ENCODE data around the gene POLR1A. TPM values are rescaled to one million over a fixed set of nuclear protein-coding genes. Genes with fewer than 3 reads are reported as not detected.

POLR1A gene
- total and polyA plus RNA-seq, 9 donors: 4.7 to 43.9 (median 23.1) TPM

DNA sequence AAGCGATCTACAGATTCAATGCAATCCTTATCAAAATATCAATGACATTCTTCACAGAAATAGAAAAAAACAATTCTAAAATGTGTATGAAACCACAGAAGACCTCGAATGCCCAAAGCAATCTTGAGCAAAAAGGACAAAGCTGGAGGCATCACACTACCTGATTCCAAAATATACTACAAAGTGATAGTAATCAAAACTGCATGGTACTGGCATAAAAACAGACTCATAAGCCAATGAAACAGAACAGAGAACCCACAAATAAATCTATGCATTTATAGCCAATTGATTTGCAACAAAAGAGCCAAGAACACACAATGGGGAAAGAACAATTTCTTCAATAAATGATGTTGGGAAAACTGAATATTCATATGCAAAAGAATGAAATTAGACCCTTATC, 99.2 kb downstream of the POLR1A start:
- H3K27me3 ChIP-seq: no peaks in the 10 kb centered on the region
- no peak overlapping the region for H3K4me3 ChIP-seq
- TF ChIP-seq, protein P1, sequence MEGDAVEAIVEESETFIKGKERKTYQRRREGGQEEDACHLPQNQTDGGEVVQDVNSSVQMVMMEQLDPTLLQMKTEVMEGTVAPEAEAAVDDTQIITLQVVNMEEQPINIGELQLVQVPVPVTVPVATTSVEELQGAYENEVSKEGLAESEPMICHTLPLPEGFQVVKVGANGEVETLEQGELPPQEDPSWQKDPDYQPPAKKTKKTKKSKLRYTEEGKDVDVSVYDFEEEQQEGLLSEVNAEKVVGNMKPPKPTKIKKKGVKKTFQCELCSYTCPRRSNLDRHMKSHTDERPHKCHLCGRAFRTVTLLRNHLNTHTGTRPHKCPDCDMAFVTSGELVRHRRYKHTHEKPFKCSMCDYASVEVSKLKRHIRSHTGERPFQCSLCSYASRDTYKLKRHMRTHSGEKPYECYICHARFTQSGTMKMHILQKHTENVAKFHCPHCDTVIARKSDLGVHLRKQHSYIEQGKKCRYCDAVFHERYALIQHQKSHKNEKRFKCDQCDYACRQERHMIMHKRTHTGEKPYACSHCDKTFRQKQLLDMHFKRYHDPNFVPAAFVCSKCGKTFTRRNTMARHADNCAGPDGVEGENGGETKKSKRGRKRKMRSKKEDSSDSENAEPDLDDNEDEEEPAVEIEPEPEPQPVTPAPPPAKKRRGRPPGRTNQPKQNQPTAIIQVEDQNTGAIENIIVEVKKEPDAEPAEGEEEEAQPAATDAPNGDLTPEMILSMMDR (IDR thresholded peaks at IDR 0.05): no peak
- TF ChIP-seq POLR2A (IDR thresholded peaks at IDR 0.05) (no peak), EP300 (IDR thresholded peaks at IDR 0.05) (no peak)
- intact Hi-C loops (cut with DNase I): no loop called here
- no peaks in the 10 kb centered on the region for H3K9me3 ChIP-seq
- H3K27ac ChIP-seq: no peak overlapping the region
- no peaks in the 10 kb centered on the region for H3K36me3 ChIP-seq
- no peaks in the 10 kb centered on the region for H3K4me1 ChIP-seq (ENCODE audit: insufficient read depth)
- no peak for DNase-seq
- WGBS, 3 donors: 79 to 82% (median 82%) methylated on average over 2 of the region's 2 CpGs

DNA sequence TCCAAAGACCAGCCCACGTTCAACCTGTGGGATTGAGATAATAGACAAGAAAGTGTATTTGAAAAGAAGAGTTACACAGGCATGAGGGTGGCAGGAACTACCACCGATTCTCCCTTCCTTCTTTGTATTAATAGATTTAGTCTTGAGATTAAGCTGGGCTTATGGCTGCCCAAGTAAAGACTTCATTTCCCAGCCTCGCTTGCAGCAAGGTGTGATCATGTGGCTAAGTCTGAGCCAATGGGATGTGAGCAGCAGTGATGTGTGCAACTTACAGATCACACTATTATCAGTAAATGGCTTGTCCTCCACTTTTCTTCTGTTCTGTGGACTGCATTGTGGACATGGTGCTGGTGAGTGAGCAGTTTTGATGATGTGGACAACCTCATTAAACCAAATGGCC, 101.7 kb downstream of the POLR1A start:
- intact Hi-C loops (cut with DNase I): no loop called here
- TF ChIP-seq POLR2A (IDR thresholded peaks at IDR 0.05) (no peak), EP300 (IDR thresholded peaks at IDR 0.05) (no peak)
- TF ChIP-seq, protein P1 (IDR thresholded peaks at IDR 0.05): no peak
- no peaks in the 10 kb centered on the region for H3K9me3 ChIP-seq
- no peak for DNase-seq
- 87 to 95% (median 92%) methylated on average over 3 of the region's 3 CpGs for WGBS, 3 donors
- no peak overlapping the region for H3K27ac ChIP-seq
- H3K4me1 ChIP-seq (ENCODE audit: insufficient read depth): peaks cover 5% of the 10 kb centered on the region
- no peaks in the 10 kb centered on the region for H3K36me3 ChIP-seq
- no peak overlapping the region for H3K4me3 ChIP-seq
- no peaks in the 10 kb centered on the region for H3K27me3 ChIP-seq

DNA sequence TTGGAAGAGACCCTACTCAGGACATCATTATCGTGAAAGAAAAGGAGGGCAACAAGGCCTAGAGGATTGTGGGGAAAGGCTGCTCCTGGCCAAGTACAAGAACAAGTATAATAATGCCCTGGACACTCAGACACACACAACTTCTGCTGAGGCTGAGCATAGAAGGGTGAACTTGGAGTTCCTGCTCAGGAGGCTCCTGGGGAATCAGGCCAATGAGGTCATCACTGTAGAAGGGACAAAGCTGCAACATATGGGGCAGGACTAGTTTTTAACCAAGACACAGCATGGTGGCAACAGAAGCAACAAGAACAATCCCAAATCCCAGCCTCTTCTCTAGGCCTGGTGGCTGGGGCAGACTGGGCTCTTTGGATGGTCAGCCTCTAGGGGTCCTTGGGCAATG, 102.6 kb downstream of the POLR1A start:
- TF ChIP-seq, protein P1 (IDR thresholded peaks at IDR 0.05): no peak
- no peak for TF ChIP-seq EP300 (IDR thresholded peaks at IDR 0.05)
- no peak for TF ChIP-seq POLR2A (IDR thresholded peaks at IDR 0.05)
- Histone ChIP-seq H3K4me1 (ENCODE audit: insufficient read depth) (peaks cover 10% of the 10 kb centered on the region), H3K9me3 (no peaks in the 10 kb centered on the region), H3K4me3 (no peak overlapping the region), H3K27me3 (no peaks in the 10 kb centered on the region), H3K36me3 (no peaks in the 10 kb centered on the region), H3K27ac (no peak overlapping the region)
- intact Hi-C loops (cut with DNase I): no loop called here
- whole genome bisulfite sequencing, 3 donors: 83 to 92% (median 84%) methylated on average over 1 of the region's 1 CpG
- DNase-seq: no peak

DNA sequence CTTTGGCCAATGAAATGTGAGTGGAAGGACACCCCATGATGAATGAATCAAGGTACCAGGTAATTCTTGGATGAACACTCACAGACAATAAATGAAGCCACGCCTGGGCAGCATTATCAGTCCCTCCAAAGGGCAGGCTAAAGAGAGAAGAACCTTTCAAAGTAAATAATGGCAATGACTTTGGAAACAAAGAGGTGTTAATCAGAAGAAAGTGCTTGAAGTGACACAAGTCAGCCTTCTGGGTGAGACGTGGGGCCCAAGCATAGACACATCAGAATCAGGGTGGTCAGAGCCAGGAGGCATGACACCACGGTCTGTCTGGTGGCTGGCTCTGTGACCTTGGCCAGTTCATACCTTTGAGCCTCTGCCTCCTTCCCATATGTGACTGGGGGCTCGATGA, 103.3 kb downstream of the POLR1A start:
- WGBS, 3 donors: 82 to 94% (median 90%) methylated on average over 4 of the region's 4 CpGs
- H3K36me3 ChIP-seq: no peaks in the 10 kb centered on the region
- H3K4me1 ChIP-seq (ENCODE audit: insufficient read depth): peaks cover 13% of the 10 kb centered on the region
- no peaks in the 10 kb centered on the region for H3K27me3 ChIP-seq
- no peak overlapping the region for H3K27ac ChIP-seq
- no peak overlapping the region for H3K4me3 ChIP-seq
- intact Hi-C loops (cut with DNase I): no loop called here
- TF ChIP-seq EP300 (IDR thresholded peaks at IDR 0.05) (no peak), POLR2A (IDR thresholded peaks at IDR 0.05) (no peak)
- TF ChIP-seq, protein P1 (IDR thresholded peaks at IDR 0.05): no peak
- DNase-seq: no peak
- H3K9me3 ChIP-seq: no peaks in the 10 kb centered on the region

DNA sequence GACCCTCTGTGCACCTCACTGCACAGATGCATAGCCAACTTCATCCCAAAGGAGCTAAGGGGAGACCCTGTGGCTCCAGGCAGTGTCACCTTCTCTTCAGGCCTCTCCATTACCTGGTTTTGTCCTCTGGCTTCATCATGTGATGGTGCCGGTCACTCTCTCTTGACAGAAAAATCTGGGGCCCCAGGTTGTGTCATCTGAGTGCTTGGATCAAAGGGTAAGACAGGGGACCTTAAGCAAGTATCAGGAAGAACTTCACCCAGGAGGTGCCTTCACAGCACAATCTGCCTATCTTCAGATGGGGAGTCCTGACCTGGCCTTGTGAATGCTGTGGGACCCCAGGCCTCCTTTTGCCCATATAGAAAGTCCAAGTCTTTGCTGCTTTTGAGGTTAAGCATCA, 104.4 kb downstream of the POLR1A start:
- Histone ChIP-seq H3K4me1 (ENCODE audit: insufficient read depth) (peaks cover 21% of the 10 kb centered on the region), H3K36me3 (no peaks in the 10 kb centered on the region), H3K27ac (no peak overlapping the region), H3K9me3 (no peaks in the 10 kb centered on the region), H3K4me3 (no peak overlapping the region), H3K27me3 (no peaks in the 10 kb centered on the region)
- no peak for TF ChIP-seq EP300 (IDR thresholded peaks at IDR 0.05)
- TF ChIP-seq, protein P1 (IDR thresholded peaks at IDR 0.05): no peak
- TF ChIP-seq POLR2A (IDR thresholded peaks at IDR 0.05): no peak
- intact Hi-C loops (cut with DNase I): no loop called here
- WGBS, 3 donors: 97 to 100% (median 100%) methylated on average over 1 of the region's 1 CpG
- no peak for DNase-seq
